ENCODE data around the gene PTPRM.

The PTPRM gene

GRCh38 chr18:8299054-8299980, 732.2 kb downstream of the PTPRM start (continued):
- no peak for TF ChIP-seq PRDM2 (tag by site-specific recombination; IDR thresholded peaks at IDR 0.05; ENCODE audit: borderline replicate concordance)
- TF ChIP-seq ZNF202 (tag by site-specific recombination; IDR thresholded peaks at IDR 0.05; ENCODE audit: borderline replicate concordance), result no peak
- 0 out of 2 replicates have a peak, but pooled peaks have one; percentile 14 for TF ChIP-seq OSR2 (tag by site-specific recombination; IDR thresholded peaks at IDR 0.05)
- no peak for TF ChIP-seq ZNF660 (tag by site-specific recombination; IDR thresholded peaks at IDR 0.05)
- no peak for TF ChIP-seq ZNF112 (tag by site-specific recombination; IDR thresholded peaks at IDR 0.05)
- TF ChIP-seq, protein P1, sequence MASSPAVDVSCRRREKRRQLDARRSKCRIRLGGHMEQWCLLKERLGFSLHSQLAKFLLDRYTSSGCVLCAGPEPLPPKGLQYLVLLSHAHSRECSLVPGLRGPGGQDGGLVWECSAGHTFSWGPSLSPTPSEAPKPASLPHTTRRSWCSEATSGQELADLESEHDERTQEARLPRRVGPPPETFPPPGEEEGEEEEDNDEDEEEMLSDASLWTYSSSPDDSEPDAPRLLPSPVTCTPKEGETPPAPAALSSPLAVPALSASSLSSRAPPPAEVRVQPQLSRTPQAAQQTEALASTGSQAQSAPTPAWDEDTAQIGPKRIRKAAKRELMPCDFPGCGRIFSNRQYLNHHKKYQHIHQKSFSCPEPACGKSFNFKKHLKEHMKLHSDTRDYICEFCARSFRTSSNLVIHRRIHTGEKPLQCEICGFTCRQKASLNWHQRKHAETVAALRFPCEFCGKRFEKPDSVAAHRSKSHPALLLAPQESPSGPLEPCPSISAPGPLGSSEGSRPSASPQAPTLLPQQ (tag by site-specific recombination; IDR thresholded peaks at IDR 0.05), result peak; percentile 34; the same call in 1 of the 2 replicates
- TF ChIP-seq ZIC2 (tag by site-specific recombination; IDR thresholded peaks at IDR 0.05), result peak; percentile 43
- TF ChIP-seq ZBTB1 (tag by site-specific recombination; IDR thresholded peaks at IDR 0.05), result no peak
- TF ChIP-seq, protein P2, sequence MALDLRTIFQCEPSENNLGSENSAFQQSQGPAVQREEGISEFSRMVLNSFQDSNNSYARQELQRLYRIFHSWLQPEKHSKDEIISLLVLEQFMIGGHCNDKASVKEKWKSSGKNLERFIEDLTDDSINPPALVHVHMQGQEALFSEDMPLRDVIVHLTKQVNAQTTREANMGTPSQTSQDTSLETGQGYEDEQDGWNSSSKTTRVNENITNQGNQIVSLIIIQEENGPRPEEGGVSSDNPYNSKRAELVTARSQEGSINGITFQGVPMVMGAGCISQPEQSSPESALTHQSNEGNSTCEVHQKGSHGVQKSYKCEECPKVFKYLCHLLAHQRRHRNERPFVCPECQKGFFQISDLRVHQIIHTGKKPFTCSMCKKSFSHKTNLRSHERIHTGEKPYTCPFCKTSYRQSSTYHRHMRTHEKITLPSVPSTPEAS (tag by site-specific recombination; IDR thresholded peaks at IDR 0.05), result no peak
- TF ChIP-seq SP2 (tag by site-specific recombination; IDR thresholded peaks at IDR 0.05), result no peak
- no peak for TF ChIP-seq ZNF416 (tag by site-specific recombination; IDR thresholded peaks at IDR 0.05)
- TF ChIP-seq, protein P3, sequence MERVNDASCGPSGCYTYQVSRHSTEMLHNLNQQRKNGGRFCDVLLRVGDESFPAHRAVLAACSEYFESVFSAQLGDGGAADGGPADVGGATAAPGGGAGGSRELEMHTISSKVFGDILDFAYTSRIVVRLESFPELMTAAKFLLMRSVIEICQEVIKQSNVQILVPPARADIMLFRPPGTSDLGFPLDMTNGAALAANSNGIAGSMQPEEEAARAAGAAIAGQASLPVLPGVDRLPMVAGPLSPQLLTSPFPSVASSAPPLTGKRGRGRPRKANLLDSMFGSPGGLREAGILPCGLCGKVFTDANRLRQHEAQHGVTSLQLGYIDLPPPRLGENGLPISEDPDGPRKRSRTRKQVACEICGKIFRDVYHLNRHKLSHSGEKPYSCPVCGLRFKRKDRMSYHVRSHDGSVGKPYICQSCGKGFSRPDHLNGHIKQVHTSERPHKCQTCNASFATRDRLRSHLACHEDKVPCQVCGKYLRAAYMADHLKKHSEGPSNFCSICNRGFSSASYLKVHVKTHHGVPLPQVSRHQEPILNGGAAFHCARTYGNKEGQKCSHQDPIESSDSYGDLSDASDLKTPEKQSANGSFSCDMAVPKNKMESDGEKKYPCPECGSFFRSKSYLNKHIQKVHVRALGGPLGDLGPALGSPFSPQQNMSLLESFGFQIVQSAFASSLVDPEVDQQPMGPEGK (tag by site-specific recombination; IDR thresholded peaks at IDR 0.05), result no peak
- no peak for TF ChIP-seq ZBTB8A (tag by site-specific recombination; IDR thresholded peaks at IDR 0.05)
- no peak for TF ChIP-seq ATF2 (tag by site-specific recombination; IDR thresholded peaks at IDR 0.05; ENCODE audit: low read depth)
- peak; percentile 37 for TF ChIP-seq PRDM6 (tag by site-specific recombination; IDR thresholded peaks at IDR 0.05)
- no peak for TF ChIP-seq ZNF549 (tag by site-specific recombination; IDR thresholded peaks at IDR 0.05)
- peak; percentile 86 for TF ChIP-seq GLIS1 (tag by site-specific recombination; IDR thresholded peaks at IDR 0.05)
- no peak for TF ChIP-seq SCRT2 (tag by site-specific recombination; IDR thresholded peaks at IDR 0.05)
- TF ChIP-seq SP7 (tag by site-specific recombination; IDR thresholded peaks at IDR 0.05), result no peak
- TF ChIP-seq ZNF311 (tag by site-specific recombination; IDR thresholded peaks at IDR 0.05; ENCODE audit: borderline replicate concordance), result no peak
- TF ChIP-seq ZNF248 (tag by site-specific recombination; IDR thresholded peaks at IDR 0.05), result no peak
- TF ChIP-seq ZNF114 (tag by site-specific recombination; IDR thresholded peaks at IDR 0.05), result no peak
- no peak for TF ChIP-seq ZFP69B (tag by site-specific recombination; IDR thresholded peaks at IDR 0.05)
- TF ChIP-seq KLF7 (tag by site-specific recombination; IDR thresholded peaks at IDR 0.05; ENCODE audit: borderline replicate concordance), result no peak
- no peak for TF ChIP-seq ZNF302 (tag by site-specific recombination; IDR thresholded peaks at IDR 0.05; ENCODE audit: low read depth)

Measured in HEK293 (cell line).